NCI-H82 treated with DMSO at 0.1 percent for 48 hours (cell line): ENCODE data around the gene TM9SF4.

Experiments
- DNase-seq: peaks from one replicate; lab custom pipeline; 2025; ENCODE audit not compliant: unreplicated experiment; lab: John Stamatoyannopoulos, UW

Gene TM9SF4

GRCh38 chr20:32205843-32206759, 96.6 kb downstream of the TM9SF4 start:
- DNase-seq: peak; percentile 82

GRCh38 chr20:32206760-32207625, 97.5 kb downstream of the TM9SF4 start:
- DNase-seq: no peak

- DNase-seq: peak; percentile 13
These were observed 98.3 kb downstream of the TM9SF4 start, which contains the start of the genes PLAGL2 and POFUT1 for GRCh38 chr20:32207626-32208498. PLAGL2 (minus strand) TSS chr20:32207743; CDS start chr20:32202178, 5,565 bp downstream. POFUT1 (plus strand) TSS chr20:32207880; CDS start chr20:32207942, 62 bp downstream.

GRCh38 chr20:32208499-32209154, 99.1 kb downstream of the TM9SF4 start:
- no peak for DNase-seq

- no peak for DNase-seq
These were observed 100.5 kb downstream of the TM9SF4 start for GRCh38 chr20:32209850-32210605.

GRCh38 chr20:32213870-32214269, 104.4 kb downstream of the TM9SF4 start:
- DNase-seq: no peak

- no peak for DNase-seq
These were observed 105.6 kb downstream of the TM9SF4 start for GRCh38 chr20:32215147-32215546.

GRCh38 chr20:32215729-32216128, 106.2 kb downstream of the TM9SF4 start:
- no peak for DNase-seq

GRCh38 chr20:32216179-32217142, 106.9 kb downstream of the TM9SF4 start:
- no peak for DNase-seq
